ENCODE measurements around the gene PI4KA.

DNA sequence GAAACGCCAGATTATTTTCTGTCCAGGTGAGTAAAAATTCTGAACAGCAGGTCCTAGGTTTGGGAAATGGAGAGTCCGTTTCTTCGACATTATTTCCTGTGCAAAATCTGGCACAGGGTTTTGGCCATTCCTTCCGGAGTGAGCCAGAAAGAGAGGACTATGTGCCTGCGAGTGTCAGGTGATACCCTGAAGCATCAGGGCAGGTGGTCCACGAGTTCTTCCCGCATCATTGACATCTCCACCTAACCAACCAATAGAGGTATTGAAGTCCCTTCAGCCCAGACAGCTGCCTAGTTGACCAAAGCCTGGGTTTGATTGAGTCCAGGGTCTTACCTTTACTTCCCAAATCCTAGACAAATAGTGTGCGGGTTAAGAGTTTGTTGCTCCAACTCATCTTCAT lies 1.0 kb upstream of the PI4KA start:
- TF ChIP-seq POLR2AphosphoS5 (IDR thresholded peaks at IDR 0.05) (no peak), POLR2A (IDR thresholded peaks at IDR 0.05) (no peak)
- TF ChIP-seq, protein P1, sequence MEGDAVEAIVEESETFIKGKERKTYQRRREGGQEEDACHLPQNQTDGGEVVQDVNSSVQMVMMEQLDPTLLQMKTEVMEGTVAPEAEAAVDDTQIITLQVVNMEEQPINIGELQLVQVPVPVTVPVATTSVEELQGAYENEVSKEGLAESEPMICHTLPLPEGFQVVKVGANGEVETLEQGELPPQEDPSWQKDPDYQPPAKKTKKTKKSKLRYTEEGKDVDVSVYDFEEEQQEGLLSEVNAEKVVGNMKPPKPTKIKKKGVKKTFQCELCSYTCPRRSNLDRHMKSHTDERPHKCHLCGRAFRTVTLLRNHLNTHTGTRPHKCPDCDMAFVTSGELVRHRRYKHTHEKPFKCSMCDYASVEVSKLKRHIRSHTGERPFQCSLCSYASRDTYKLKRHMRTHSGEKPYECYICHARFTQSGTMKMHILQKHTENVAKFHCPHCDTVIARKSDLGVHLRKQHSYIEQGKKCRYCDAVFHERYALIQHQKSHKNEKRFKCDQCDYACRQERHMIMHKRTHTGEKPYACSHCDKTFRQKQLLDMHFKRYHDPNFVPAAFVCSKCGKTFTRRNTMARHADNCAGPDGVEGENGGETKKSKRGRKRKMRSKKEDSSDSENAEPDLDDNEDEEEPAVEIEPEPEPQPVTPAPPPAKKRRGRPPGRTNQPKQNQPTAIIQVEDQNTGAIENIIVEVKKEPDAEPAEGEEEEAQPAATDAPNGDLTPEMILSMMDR (IDR thresholded peaks at IDR 0.05), result no peak

Measured in upper lobe of left lung (tissue), 4 donors.